ENCODE data around the gene ADIPOR2. TPM values are rescaled to one million over a fixed set of nuclear protein-coding genes. Genes with fewer than 3 reads are reported as not detected.

Gene ADIPOR2
- total and polyA plus RNA-seq, 2 donors (not counting 1 experiment from before 2014, with no cell fraction given): 9.2 to 35.9 TPM

DNA sequence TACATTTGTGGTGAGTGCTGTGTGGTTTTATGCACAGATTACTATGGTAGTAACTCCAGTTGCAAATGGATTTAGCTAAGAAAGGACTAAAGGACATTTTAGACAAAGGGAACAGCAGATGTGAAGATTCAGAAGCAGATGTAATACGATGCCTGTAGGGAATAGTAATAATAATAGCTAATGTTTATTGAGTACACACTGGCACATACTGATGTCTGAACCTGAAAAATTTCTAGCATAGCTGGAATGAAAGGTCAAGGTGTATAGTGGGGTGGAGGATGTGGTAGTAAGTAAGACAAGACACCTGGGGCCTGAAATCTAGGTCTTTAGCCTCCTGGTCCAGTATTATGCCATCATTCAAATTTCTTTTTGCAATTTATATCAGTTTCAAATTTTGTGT lies 75.2 kb downstream of the ADIPOR2 start:
- peaks cover 8% of the 10 kb centered on the region for H4K20me1 ChIP-seq (ENCODE audit: control insufficient read depth, insufficient read depth, low read length, poor library complexity, severe bottlenecking)
- WGBS (ENCODE audit: insufficient coverage): no CpG with 5 or more reads among the region's 1 CpG
- Mint-ChIP-seq H3K27me3 (no peaks in the 10 kb centered on the region), H3K9me3 (ENCODE audit: insufficient read depth) (no peaks in the 10 kb centered on the region), H3K4me1 (peaks cover 4% of the 10 kb centered on the region), H3K4me3 (no peak overlapping the region), H3K27ac (no peak overlapping the region)
- CTCF ChIA-PET: interaction anchor here (2.3 to 2.8 kb wide), 2 partner anchors 25 to 174 kb away, joined by 6 to 10 read pairs; no protein-coding TSS in a partner anchor
- H3K36me3 ChIP-seq (replicated peaks in 1 of 2; ENCODE audit: control extremely low read depth in 1 of 2, control insufficient read depth in 1 of 2, extremely low read depth in 1 of 2, insufficient read depth in 2 of 2, low read length in 1 of 2): peaks cover 0 to 10% of the 10 kb centered on the region in 2 experiments
- H2AFZ ChIP-seq (ENCODE audit: insufficient read depth, low read depth, low read length, poor library complexity, severe bottlenecking): no peak overlapping the region
- no peaks in the 10 kb centered on the region for H3K27me3 ChIP-seq (replicated peaks in 1 of 4; ENCODE audit: control extremely low read depth in 1 of 4, control insufficient read depth in 3 of 4, insufficient read depth in 4 of 4, low read length in 3 of 4)
- H3K9me3 ChIP-seq (ENCODE audit: control extremely low read depth in 1 of 3, control insufficient read depth in 2 of 3, insufficient read depth in 1 of 3, low read length in 2 of 3): no peaks in the 10 kb centered on the region
- no peaks in the 10 kb centered on the region for H3K4me1 ChIP-seq (ENCODE audit: control insufficient read depth in 2 of 2, insufficient read depth in 2 of 2, low read length in 2 of 2)
- POLR2A ChIA-PET: no interaction called here
- H3K27ac ChIP-seq (ENCODE audit: low read length in 2 of 2): no peak overlapping the region
- H3K9ac ChIP-seq (ENCODE audit: low read length): no peak overlapping the region
- no peak for ATAC-seq (ENCODE audit: low read depth)
- no peak overlapping the region for H3K4me3 ChIP-seq (ENCODE audit: control extremely low read depth in 1 of 5, extremely low read depth in 1 of 5, insufficient read depth in 1 of 5, low read depth in 2 of 5, low read length in 4 of 5)
- no peak for TF ChIP-seq EZH2 (IDR thresholded peaks at IDR 0.05; ENCODE audit: borderline replicate concordance, insufficient read depth, low read depth, low read length, poor library complexity, severe bottlenecking)
- TF ChIP-seq, protein P1, sequence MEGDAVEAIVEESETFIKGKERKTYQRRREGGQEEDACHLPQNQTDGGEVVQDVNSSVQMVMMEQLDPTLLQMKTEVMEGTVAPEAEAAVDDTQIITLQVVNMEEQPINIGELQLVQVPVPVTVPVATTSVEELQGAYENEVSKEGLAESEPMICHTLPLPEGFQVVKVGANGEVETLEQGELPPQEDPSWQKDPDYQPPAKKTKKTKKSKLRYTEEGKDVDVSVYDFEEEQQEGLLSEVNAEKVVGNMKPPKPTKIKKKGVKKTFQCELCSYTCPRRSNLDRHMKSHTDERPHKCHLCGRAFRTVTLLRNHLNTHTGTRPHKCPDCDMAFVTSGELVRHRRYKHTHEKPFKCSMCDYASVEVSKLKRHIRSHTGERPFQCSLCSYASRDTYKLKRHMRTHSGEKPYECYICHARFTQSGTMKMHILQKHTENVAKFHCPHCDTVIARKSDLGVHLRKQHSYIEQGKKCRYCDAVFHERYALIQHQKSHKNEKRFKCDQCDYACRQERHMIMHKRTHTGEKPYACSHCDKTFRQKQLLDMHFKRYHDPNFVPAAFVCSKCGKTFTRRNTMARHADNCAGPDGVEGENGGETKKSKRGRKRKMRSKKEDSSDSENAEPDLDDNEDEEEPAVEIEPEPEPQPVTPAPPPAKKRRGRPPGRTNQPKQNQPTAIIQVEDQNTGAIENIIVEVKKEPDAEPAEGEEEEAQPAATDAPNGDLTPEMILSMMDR (IDR thresholded peaks at IDR 0.05): no peak
- H3K79me2 ChIP-seq (ENCODE audit: control insufficient read depth, insufficient read depth, low read length): peaks cover 30% of the 10 kb centered on the region
- DNase-seq: no peak
- no peak overlapping the region for H3K4me2 ChIP-seq (replicated peaks; ENCODE audit: low read depth, low read length, poor library complexity, severe bottlenecking)
- intact Hi-C loops (cut with micrococcal nuclease): no loop called here

DNA sequence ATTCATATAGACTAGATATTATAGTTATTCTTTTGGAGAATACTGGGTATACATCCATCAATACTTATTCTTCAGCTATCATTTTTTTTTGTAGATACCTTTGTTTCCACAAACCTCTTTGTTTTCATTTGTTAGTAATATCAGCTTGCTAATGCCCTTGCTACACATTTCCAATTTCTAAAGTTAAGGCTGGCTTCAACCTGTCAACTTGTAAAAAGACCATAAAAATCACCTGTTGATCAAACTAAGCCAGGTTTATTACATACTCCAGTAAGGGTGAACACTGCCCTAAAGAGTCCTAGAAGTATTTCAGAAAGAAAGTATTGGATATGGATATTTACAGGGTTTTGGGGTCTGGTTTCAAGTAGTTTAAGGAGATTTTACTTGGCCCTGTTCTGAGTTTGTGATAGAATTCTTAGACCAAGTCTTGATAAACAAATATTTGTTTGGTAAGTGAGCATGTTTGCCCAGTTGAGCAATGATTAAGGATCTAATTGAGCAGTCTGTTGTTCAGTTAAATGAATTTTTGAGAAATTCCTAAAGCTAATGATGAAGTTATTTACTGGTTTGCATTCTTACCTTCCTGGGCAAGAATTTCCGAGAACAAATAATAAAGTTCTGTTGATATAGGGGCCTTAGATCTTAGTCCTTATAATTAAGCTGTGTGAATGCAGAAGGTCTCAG lies 76.7 kb downstream of the ADIPOR2 start:
- Histone ChIP-seq H4K20me1 (ENCODE audit: control insufficient read depth, insufficient read depth, low read length, poor library complexity, severe bottlenecking) (peaks cover 8% of the 10 kb centered on the region), H3K9me3 (ENCODE audit: control extremely low read depth in 1 of 3, control insufficient read depth in 2 of 3, insufficient read depth in 1 of 3, low read length in 2 of 3) (no peaks in the 10 kb centered on the region), H3K4me3 (ENCODE audit: control extremely low read depth in 1 of 5, extremely low read depth in 1 of 5, insufficient read depth in 1 of 5, low read depth in 2 of 5, low read length in 4 of 5) (no peak overlapping the region), H3K9ac (ENCODE audit: low read length) (no peak overlapping the region), H3K4me2 (replicated peaks; ENCODE audit: low read depth, low read length, poor library complexity, severe bottlenecking) (no peak overlapping the region), H3K79me2 (ENCODE audit: control insufficient read depth, insufficient read depth, low read length) (peaks cover 28% of the 10 kb centered on the region), H3K27me3 (replicated peaks in 1 of 4; ENCODE audit: control extremely low read depth in 1 of 4, control insufficient read depth in 3 of 4, insufficient read depth in 4 of 4, low read length in 3 of 4) (no peaks in the 10 kb centered on the region), H3K36me3 (replicated peaks in 1 of 2; ENCODE audit: control extremely low read depth in 1 of 2, control insufficient read depth in 1 of 2, extremely low read depth in 1 of 2, insufficient read depth in 2 of 2, low read length in 1 of 2) (peaks cover 0 to 10% of the 10 kb centered on the region in 2 experiments), H3K4me1 (ENCODE audit: control insufficient read depth in 2 of 2, insufficient read depth in 2 of 2, low read length in 2 of 2) (no peaks in the 10 kb centered on the region), H2AFZ (ENCODE audit: insufficient read depth, low read depth, low read length, poor library complexity, severe bottlenecking) (no peak overlapping the region), H3K27ac (ENCODE audit: low read length in 2 of 2) (no peak overlapping the region)
- WGBS (ENCODE audit: insufficient coverage): no CpG with 5 or more reads among the region's 1 CpG
- Mint-ChIP-seq H3K27ac (no peak overlapping the region), H3K27me3 (no peaks in the 10 kb centered on the region), H3K4me3 (no peak overlapping the region), H3K4me1 (peaks cover 4% of the 10 kb centered on the region), H3K9me3 (ENCODE audit: insufficient read depth) (no peaks in the 10 kb centered on the region)
- DNase-seq (no peak), ATAC-seq (ENCODE audit: low read depth) (no peak)
- intact Hi-C loops (cut with micrococcal nuclease): no loop called here
- TF ChIP-seq EZH2 (IDR thresholded peaks at IDR 0.05; ENCODE audit: borderline replicate concordance, insufficient read depth, low read depth, low read length, poor library complexity, severe bottlenecking): no peak
- TF ChIP-seq, protein P1 (IDR thresholded peaks at IDR 0.05): no peak
- CTCF ChIA-PET: interaction anchor here (1.4 to 2.8 kb wide), 3 partner anchors 23 to 173 kb away, joined by 6 to 10 read pairs (median 7); no protein-coding TSS in a partner anchor
- POLR2A ChIA-PET: no interaction called here

All from B cell (primary cell).